Fibroblast of the conjunctiva (primary cell): ENCODE measurements around the gene FHL1.
"Not testable (repeated sequence)": the region's sequence is repeated elsewhere in the genome, so short reads cannot be mapped to it uniquely, and the experiment has no call there.

Experiments
- DNase-seq: peaks from one replicate; pipeline ENCODE4 v3.0.0-alpha.2; 2010; ENCODE audit warnings: low read depth

The FHL1 gene

DNA sequence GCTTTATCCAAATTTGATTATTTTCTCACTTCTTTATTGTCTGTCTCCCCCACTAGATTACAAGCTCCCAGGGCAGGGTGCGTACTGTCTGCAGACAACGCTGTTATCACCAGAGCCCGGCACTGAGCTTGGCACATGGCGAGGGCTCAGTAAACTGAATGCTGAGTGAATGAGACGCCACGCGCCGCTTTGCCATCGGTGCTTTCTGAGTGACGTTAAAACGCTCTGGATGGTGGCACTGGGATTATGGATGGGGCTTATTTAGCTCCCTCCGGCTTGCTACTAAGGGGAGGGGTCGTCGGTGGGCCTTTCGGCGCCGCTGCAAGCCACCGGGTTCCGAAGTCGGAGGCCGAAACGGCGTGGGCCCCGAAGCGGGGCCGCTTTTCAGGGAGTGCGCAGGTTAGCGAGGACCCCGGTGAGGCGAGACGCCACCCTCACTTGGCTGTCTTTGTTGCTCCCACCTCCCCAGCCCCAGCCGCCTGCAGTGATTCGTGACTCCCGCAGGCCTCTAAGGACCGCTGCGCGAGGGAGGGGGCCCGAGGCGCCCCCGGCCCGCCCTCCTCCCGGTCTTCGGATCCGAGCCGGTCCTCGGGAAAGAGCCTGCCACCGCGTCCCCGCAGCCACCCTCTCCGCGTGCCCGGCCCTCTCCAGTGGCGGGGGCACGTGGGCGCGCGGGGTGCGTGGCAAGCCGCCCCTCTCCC lies 569 bp upstream of the FHL1 start:
- no peak for DNase-seq

DNA sequence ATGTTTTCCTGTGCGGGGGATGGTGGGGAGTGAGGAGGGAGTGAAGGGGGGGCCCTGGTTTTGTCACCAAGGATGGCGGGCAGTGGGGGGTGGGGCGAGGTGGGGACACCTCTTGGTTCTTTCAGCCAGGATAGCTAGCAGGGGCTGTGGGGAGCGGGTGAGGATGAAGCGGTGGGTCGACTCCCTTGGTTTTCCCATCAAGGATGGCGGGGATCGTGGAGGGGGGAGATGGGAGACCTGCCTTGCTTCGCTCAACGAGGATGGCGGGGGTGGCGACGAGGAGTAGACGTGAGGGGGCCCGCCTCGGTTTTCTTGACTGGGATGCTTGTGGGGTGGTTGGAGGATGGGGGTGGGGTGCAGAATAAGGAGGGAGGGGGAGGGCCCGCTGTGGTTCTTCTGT lies 643 bp downstream of the FHL1 start:
- no peak for DNase-seq

DNA sequence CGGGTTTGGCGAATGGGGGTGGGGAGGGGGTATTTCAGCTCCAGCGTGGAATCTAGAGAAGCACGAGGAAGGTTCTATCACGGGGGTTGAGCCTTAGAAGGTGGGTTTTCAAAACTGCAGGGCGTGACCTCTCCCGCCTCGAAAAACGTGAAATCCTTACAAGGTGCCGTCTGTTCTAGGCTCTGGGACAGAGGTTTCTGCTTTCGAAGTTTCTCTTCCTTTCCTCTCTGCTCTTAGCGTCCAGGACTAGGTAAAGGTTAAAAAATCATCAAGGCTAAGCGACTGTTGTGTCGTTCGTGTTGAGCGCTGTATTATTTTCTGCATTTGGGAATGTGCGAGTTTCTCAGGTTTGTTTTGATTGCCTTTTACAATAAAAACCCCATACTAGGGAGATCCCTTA lies 1.1 kb downstream of the FHL1 start:
- no peak for DNase-seq

DNA sequence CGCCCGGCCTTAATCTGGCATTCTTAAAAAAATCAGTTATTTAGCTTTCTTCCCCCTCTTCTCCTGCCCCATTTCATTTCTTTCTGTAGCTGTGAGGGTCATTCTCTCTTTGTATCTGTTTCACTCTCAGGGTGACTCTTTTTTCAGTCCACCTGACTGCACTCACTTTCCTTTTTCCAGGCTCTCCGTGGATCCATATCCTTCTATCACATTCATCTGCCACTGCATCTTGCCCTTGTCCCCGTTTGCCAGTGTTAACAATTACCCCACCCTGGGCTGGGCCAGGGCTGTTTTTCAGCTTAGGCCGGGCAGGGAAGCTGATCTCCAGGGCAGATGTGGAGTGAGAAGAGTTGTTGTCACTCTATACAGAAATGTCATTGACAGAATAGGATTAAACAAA lies 7.7 kb downstream of the FHL1 start:
- DNase-seq, result no peak

DNA sequence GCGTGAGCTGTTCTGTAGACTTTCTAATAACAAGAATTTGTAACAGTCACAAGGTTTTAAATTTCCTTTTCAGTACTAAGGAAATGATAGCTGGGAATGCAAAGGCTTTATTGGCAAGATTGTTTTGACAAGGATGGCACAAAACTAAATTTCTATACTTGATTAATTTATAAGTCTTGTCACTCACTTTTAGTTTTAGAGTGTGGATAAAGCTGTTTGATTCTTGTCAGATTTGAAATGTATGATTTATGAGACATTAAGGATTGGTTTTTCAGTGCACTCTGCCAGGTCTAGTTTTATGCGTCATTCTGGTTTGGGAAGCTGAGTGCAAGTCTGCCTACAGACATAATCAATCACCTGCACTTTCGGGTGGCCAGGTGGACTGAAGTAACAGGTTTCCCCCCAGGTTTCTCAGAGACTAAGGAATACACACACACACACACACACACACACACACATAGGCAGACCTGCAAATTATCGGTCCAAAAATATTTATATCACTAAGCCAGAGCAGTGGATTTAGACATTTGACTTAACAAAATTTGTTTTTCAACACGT lies 9.3 kb downstream of the FHL1 start:
- DNase-seq, result no peak

DNA sequence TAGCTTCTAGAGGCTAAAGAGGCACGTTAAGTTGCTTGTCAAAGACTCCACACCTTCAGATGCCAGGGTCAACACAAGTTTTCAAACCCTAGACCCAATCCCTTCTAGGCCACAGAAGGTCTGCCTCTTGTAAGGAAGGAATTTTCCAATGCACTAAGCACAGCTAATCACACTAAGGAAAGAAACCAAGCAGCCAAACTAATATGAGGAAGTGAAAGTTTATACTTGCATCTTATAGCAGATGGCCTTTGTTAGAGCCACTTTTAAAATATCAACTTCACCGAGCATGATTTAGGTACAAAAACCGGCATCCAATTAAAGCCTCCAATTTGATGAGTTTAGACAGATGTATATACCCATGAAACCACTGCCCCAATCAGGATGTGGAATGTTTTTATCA lies 9.9 kb downstream of the FHL1 start:
- DNase-seq, result no peak

DNA sequence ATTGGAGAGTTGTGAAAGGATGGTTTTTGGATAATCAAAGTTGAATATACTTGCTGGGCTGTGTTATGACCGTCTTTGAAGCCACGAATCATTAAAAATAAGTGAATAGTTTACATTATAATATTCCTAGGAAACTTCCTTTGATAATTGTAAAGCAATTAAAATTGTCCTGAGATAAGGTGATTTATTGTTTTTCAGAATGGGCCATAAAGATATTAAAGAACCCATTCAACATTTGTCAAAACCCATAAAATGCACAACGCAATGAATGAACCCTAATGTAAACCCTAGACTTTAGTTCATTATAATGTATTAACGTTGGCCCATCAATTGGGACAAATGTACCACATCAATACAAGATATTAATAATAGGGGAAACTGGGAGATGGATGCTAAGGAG lies 11.4 kb downstream of the FHL1 start:
- no peak for DNase-seq

DNA sequence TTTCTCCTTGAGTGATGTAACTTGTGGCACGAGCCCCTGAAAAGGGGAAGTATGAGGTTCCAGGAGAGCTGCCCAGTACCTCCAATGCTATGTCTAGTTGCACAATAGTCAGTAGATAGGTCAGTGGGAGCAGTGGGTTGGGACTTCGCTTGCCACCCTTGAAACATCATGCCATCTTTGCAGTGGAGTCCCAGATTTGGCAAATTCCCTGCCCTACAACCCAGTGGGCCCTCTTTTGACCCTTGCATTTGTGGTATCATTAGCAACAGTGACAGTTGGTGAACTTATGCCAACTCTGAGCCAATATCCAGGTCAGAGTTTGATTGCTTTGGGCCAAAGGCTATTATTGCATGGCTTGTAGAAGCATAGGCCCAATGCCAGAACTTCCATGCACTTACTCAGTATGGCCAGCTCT lies 12.3 kb downstream of the FHL1 start:
- no peak for DNase-seq

DNA sequence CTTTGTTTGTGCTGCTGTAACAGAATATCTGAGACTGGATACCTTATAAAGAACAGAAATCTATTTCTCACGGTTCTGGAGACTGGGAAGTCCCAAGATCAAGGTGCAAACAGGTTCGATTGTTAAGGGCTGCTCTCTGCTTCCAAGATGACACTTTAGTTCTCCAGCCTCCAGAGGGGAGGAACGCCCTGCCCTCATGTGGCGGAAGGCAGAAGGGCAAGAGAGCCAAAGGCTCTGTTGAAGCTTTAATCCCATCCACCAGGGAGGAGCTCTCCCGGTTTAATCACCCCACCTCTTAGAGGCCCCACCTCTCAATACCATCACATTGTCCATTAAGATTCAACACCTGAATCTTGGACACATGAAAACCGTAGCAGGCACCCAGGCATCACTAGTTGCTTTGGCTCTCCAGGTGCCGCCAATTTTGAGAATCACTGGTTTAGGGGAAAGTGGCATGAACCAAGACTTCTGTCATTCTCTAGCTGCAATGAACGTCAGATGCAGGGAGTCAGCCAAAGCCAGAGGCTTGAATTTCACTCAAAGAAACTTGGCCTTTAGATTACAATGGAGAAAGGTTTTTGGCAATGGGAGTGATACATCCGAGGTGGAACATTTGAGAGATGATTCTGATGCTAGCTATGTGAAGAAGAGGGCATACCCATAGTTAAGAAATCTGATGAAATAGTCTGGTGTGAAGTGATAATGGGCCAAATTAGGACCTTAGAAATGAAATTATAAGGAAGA lies 15.7 kb downstream of the FHL1 start:
- no peak for DNase-seq

DNA sequence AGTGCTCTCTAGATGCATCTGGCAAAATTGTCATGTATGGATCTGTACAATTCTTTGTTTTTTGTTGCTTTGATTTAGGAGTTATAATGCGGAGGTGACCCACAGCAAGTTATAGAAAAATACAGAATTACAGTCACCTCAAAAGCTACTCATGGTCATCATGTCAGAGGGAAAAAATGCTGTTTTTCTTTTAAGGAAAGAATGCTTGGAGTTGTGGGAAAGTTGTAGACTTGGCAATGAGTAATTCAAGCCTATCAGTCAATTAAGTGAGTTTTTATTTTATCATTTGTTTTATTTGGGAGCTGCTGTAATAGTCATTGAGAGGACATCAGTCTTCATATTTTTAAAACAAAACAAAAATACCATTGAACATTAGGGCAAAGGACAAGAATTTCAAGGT lies 16.4 kb downstream of the FHL1 start:
- no peak for DNase-seq

DNA sequence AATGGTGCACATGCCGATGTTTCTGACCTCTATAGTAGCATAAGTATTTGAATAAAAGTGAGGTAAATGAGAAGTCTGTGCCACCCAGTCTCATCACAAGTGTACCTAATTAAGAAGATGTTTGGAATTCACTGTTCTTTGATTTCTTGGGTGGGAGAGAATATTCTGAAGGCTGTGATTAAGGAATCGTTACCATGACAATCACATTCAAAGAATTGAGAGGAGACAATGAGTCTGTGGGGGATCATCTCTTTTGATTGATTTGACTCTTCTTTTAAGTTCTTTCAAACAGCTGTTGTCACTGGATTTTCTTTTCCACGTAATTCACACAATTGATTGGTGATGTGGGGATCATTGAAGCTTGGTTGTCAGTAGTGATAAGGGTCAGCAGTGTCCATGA lies 18.1 kb downstream of the FHL1 start:
- no peak for DNase-seq

DNA sequence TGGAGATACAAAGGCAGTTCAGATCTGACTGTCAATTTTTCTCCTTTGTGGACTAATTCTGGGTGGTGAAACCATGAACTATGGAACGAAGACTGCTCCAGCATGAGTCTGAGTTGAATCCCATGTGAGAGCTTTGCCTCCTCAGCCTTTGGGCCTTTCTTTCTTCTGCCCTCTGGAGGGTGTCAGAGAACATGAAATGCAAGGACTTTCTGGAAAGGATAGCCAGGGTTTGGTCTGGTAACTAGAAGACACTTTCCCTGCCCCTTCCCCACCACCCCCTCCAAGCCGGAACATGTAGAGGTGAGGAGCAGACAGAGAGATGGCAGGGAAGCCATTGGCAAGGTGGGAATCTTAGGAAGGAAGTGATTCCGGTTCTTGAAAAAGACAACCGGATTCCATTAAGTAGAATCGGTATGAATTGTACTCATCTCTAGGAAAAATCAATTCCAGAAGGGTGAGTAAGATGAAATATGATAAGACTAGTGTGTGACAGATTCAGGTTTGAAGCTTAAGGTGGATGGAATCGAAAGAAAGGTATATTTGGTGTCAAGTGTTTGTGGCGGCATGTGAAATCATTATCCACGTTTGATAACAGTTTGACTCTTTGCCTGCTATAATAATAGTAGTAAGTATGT lies 19.0 kb downstream of the FHL1 start:
- DNase-seq, result peak; percentile 39

DNA sequence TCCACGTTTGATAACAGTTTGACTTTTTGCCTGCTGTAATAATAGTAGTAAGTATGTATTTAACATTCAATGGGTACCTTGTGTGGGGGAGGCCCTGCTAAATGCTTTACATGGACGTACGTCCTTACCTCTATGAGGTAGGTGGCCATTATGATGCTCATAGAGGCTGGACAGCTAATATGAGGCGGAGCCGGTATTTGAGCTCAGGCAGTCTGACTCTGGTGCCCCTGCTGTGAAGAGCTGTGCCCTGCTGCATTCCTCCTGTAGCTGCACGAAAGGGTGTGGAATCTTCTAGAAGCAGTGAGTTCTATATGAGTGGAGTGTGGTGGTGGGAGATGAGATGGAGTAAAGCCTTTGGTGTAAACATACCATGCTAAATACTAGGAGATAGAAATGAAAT lies 20.7 kb downstream of the FHL1 start:
- not testable (repeated sequence) for DNase-seq

DNA sequence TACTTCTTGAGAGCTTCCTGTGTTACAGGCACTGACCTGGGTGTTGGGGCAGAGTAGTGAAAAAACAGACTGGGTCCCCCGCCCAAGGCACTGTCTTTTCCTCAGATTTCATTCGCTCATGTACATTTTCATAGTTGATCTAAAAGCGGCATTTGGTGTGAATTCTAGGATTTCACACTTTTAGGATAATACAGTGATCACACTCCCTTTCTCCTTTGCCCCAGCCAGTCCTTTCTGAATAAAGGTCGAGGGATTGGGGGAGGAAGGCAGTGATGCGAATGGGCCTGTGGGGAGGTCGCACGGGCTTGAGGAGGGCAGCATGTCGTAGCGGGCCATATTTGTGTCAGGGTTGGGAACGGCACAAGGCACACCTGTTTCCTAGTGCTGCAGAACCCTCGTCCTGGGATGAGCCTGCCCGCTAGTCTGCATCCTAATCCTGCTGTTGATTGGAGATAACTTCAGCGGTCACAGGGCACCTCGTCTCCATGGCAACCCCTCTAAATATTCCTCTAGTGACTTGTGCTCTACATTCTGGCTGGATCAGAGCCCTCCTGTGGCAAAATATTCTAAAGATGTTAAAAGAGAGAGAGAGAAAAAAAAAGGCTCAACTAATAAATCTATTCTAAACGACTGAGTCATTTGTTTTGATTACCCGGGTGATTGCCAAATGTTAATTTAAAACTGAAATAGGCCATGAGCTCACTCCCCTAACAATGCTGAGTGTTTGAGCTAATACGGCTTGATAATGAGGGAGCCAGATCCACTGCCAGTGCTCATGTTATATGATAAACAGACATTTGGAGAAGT lies 21.8 kb downstream of the FHL1 start:
- peak; percentile 94 for DNase-seq

DNA sequence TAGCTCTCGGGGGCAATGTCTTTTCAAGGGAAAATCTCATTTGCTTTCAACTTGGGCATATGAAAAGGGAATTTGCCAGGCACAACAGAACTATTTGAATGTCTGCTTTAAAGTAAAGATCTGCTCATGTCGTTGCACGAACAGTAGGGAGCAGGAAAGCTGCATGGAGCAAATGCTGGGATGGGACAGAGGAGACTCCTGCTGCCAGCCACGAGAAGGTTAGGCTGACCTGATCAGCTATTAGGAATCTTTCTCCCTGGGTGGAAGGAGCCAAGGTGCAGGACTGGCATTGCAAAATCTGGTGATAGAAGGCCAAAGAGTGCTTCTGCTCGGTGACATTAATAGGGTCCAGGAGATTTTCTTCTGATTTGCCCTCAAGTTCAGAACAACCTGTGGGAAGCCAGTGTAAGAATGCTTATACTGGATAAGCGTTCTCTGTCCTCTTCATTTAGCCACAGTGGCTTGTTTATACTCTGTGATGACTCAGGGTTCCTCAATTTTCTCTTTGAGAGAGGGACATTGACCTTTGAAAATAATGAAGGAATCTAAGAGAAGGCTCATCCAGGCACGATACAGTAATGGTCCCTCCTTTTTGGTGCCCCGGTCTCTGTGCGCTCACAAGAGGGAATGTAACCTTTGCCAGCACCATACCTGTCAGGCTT lies 22.9 kb downstream of the FHL1 start:
- peak; percentile 51 for DNase-seq

DNA sequence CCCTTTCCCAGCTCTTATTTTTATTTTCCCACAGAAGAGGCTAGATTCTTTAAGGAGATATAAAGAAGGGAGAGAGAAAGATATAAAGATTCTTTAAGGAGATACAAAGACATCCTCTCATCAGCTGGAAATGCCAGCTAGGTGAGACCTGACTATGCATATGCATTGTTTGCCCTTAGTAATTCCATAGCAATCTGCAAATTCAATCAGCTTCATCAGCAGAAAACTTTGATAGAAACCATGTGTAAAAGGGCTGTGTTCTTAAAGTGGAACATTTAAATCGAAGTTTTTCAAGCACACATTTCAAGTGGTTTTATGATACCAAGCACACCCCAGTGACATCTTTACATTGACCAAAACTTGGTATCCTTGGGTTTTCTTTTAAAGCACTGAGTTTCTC lies 24.1 kb downstream of the FHL1 start:
- no peak for DNase-seq

DNA sequence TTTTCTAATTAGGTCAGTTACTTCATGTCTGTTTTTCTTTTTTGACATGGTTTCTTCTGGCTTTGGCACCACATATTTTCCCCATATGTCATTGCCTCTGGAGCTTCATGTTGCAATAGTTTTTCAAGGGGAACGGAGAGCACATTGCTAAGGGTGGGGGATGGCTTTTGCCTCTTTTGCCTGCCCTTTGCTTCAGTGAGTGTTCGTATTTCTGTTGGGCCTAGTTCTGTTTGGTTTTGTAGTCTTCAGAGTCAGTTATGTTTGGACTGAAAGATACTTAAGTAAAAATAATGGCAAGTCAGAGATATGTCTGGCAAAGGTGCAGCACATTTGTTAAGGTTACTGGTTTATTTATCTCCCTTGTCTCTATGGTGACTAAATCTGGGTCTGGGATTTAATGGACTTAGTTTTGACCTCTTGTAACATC lies 29.1 kb downstream of the FHL1 start:
- DNase-seq, result peak; percentile 92

DNA sequence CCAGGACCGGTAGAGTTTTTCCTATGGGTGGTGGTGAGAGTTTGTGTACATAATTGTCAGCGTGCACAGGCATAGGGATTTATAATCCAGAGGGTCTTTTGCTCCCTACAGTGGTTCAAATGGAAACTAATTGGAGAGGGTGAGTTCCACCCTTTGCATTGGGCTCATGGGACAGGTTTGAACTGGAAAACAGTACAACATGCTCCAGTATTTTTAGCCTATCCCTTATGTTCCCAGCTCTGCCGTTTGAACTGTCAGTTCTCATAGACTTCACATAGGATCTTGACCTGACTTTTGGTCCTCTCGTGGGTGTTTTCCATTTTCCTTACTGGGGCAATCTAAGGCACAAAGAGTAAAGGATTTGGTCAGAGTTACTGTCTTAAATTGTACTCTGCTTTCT lies 31.8 kb downstream of the FHL1 start:
- DNase-seq, result no peak

DNA sequence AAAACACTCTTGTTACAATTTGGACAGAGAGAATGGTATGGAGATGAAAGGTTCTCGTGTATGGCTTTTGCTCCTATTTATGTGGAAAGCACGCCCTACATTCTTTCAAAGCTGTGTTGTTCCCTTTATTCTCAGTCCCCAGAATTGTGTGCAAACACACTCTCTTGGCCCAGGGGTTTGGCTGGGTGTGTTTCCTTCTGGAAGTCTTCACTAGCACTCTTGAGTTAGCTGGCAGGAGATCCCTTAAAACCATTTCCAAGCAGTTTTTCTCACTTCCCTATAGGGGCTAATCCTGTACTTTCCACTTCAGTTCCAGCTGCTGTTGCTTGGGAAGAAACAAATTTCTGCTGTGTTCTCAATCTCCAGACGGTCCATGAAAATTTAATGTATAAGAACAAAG lies 35.1 kb downstream of the FHL1 start:
- no peak for DNase-seq

DNA sequence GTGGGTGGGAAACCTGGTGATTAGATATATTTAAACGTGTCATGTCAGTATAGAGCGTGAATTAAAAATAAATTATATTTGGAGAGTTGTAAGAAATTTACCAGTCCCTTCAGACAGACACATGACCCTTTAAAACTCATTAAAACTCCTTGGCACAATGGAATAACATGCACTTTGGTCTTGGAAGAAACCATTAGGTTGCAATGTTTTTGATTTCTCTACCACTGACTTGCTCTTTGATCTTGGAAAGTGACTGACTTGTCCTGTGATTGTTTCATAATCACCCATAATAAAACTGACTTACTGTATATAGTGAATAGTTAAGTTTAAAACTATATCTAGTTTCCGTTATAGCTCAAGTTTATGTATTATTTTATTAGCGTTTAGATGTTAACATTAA lies 35.8 kb downstream of the FHL1 start:
- DNase-seq, result no peak

DNA sequence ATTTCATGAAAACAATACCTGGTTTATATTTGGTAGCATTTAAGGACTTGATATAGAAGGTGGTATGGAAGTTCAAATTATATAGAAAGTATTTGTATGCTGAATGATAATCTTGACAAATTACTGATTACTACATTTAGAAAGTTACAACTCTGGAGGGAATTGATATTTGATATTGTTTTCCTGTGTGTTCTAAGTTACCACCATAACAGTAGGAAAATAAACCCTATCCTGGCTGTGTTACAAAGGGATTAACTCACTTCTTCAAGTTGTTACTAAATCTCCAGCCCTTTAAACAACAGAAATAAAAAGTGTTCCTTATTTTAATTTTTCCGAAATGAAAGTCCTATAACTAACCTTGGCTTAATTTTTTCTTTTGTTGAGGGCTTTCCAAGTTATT lies 36.6 kb downstream of the FHL1 start:
- peak; percentile 46 for DNase-seq
